CD4-positive, alpha-beta T cell (primary cell): ENCODE results near the gene PITRM1. TPM values are rescaled to one million over a fixed set of nuclear protein-coding genes. Genes with fewer than 3 reads are reported as not detected.

Experiments used
- ATAC-seq: fragments of 200-7000 bp; cut with Tn5 transposase; one replicate; pipeline ENCODE4 v1.10.0; 2022; ENCODE audit warnings: mild to moderate bottlenecking; ENCODE audit not compliant: poor library complexity
- CTCF ChIA-PET: fragments of 350-600 bp; sonication (Branson Sonifier 250); formaldehyde crosslinking; loops from one replicate; lab custom pipeline; 2021; ENCODE audit warnings: antibody characterized with exemption, inconsistent platforms; lab: Charles Lee
- POLR2A ChIA-PET: fragments of 350-600 bp; sonication (Branson Sonifier 250); formaldehyde crosslinking; loops from one replicate; lab custom pipeline; 2021; ENCODE audit warnings: antibody characterized with exemption, inconsistent platforms; lab: Charles Lee
- DNase-seq, 14 experiments: peaks; one replicate each; pipeline ENCODE4 v3.0.0-alpha.2; 2013 to 2020; ENCODE audit warnings: mixed read lengths in 2 of 14
- H3K27ac ChIP-seq, 2 donors: one replicate each; pipeline versions ENCODE4 v1.5.1 to v1.7.0; 2013; ENCODE audit warnings: low read length in 2 of 2, low read depth in 1 of 2, mild to moderate bottlenecking in 1 of 2
- H3K27me3 ChIP-seq, 2 experiments: 1 replicate in 1 of 2; 2 replicates in 1 of 2; pipeline versions ENCODE4 v1.6.1 to v1.7.0; 2013; ENCODE audit warnings: low read length in 2 of 2, control low read depth in 1 of 2, mild to moderate bottlenecking in 1 of 2, moderate library complexity in 1 of 2; ENCODE audit not compliant: insufficient read depth in 2 of 2, control insufficient read depth in 1 of 2
- H3K36me3 ChIP-seq: one replicate; pipeline ENCODE4 v1.6.1; 2013; ENCODE audit warnings: low read length, control low read depth; ENCODE audit not compliant: insufficient read depth
- H3K4me1 ChIP-seq: one replicate; pipeline ENCODE4 v1.6.1; 2013; ENCODE audit warnings: low read length, control low read depth; ENCODE audit not compliant: insufficient read depth
- H3K4me3 ChIP-seq: one replicate; pipeline ENCODE4 v1.5.1; 2013; ENCODE audit warnings: mild to moderate bottlenecking, low read length, moderate library complexity
- H3K9me3 ChIP-seq, 2 experiments: 1 replicate in 1 of 2; 2 replicates in 1 of 2; pipeline versions ENCODE4 v1.6.1 to v1.7.0; 2013; ENCODE audit warnings: low read length in 2 of 2, mild to moderate bottlenecking in 2 of 2, control low read depth in 1 of 2, moderate library complexity in 1 of 2; ENCODE audit not compliant: control insufficient read depth in 1 of 2, insufficient read depth in 1 of 2
- H3K27ac Mint-ChIP-seq: one replicate; pipeline ENCODE4 v1.8.0; 2020; ENCODE audit warnings: mixed read lengths
- H3K27me3 Mint-ChIP-seq: one replicate; pipeline ENCODE4 v1.8.0; 2021; ENCODE audit warnings: mixed read lengths
- H3K36me3 Mint-ChIP-seq: one replicate; pipeline ENCODE4 v1.8.0; 2021; ENCODE audit warnings: low read depth, mixed read lengths
- H3K4me1 Mint-ChIP-seq: one replicate; pipeline ENCODE4 v1.8.0; 2021; ENCODE audit warnings: low read depth, mixed read lengths
- H3K4me3 Mint-ChIP-seq: one replicate; pipeline ENCODE4 v1.8.0; 2020; ENCODE audit warnings: mild to moderate bottlenecking, mixed read lengths
- H3K9me3 Mint-ChIP-seq: one replicate; pipeline ENCODE4 v1.8.0; 2020; ENCODE audit warnings: mixed read lengths
- intact Hi-C, 2 experiments: fragments of 100-400 bp; cut with DNase I in 1 of 2; cut with micrococcal nuclease in 1 of 2; formaldehyde crosslinking; loops; one replicate each; pipeline versions ENCODE4 v1.15.1 to v1.9.0; 2023 to 2025; cut with DNase I, micrococcal nuclease
- total RNA-seq, 174 experiments: library from RNA in 2 of 174; stranded (reverse) in 2 of 174; gene quantifications; one replicate each; pipeline ENCODE4 v1.2.3 and lab custom pipeline; 2021 to 2026
- TF ChIP-seq, protein P1 (sequence below): fragments of 200-600 bp; IDR thresholded peaks from one replicate; pipeline ENCODE4 v1.8.0; 2022; ENCODE audit warnings: antibody characterized with exemption, mild to moderate bottlenecking

The PITRM1 gene
- total RNA-seq, 2 experiments from 2014 or later: 76.7 to 77.8 TPM

DNA sequence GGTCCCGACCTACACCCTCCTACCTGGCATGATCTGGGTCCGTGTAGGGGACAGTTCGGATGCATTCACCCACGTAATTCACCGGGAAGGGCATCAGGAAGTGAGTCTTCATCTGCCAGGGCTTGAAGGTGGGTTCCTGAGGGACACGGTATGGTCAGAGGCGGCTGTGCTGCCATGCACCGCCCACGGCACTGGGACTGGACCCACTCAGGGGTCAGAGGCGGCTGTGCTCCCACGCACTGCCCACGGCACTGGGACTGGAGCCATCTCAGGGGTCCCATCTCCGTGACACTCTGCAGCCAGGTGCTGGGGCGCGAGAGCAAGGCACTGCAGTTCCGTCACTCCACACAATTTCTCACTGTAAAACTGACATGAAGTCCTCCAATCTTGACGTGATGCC is 29.2 kb downstream of the PITRM1 start:
- Histone ChIP-seq H3K4me3 (no peak overlapping the region), H3K27ac (no peak overlapping the region), H3K9me3 (no peaks in the 10 kb centered on the region), H3K36me3 (peaks cover 93% of the 10 kb centered on the region), H3K4me1 (no peaks in the 10 kb centered on the region), H3K27me3 (no peaks in the 10 kb centered on the region)
- no peak overlapping the region for H3K4me3 Mint-ChIP-seq
- ATAC-seq (no peak), DNase-seq (no peak)
- peaks cover 95% of the 10 kb centered on the region for H3K36me3 Mint-ChIP-seq
- TF ChIP-seq, protein P1, sequence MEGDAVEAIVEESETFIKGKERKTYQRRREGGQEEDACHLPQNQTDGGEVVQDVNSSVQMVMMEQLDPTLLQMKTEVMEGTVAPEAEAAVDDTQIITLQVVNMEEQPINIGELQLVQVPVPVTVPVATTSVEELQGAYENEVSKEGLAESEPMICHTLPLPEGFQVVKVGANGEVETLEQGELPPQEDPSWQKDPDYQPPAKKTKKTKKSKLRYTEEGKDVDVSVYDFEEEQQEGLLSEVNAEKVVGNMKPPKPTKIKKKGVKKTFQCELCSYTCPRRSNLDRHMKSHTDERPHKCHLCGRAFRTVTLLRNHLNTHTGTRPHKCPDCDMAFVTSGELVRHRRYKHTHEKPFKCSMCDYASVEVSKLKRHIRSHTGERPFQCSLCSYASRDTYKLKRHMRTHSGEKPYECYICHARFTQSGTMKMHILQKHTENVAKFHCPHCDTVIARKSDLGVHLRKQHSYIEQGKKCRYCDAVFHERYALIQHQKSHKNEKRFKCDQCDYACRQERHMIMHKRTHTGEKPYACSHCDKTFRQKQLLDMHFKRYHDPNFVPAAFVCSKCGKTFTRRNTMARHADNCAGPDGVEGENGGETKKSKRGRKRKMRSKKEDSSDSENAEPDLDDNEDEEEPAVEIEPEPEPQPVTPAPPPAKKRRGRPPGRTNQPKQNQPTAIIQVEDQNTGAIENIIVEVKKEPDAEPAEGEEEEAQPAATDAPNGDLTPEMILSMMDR: no peak
- POLR2A ChIA-PET: no interaction called here
- H3K4me1 Mint-ChIP-seq: no peaks in the 10 kb centered on the region
- H3K27me3 Mint-ChIP-seq: no peaks in the 10 kb centered on the region
- H3K9me3 Mint-ChIP-seq: no peaks in the 10 kb centered on the region
- CTCF ChIA-PET: no interaction called here
- H3K27ac Mint-ChIP-seq: no peak overlapping the region
- intact Hi-C loops: no loop called here

DNA sequence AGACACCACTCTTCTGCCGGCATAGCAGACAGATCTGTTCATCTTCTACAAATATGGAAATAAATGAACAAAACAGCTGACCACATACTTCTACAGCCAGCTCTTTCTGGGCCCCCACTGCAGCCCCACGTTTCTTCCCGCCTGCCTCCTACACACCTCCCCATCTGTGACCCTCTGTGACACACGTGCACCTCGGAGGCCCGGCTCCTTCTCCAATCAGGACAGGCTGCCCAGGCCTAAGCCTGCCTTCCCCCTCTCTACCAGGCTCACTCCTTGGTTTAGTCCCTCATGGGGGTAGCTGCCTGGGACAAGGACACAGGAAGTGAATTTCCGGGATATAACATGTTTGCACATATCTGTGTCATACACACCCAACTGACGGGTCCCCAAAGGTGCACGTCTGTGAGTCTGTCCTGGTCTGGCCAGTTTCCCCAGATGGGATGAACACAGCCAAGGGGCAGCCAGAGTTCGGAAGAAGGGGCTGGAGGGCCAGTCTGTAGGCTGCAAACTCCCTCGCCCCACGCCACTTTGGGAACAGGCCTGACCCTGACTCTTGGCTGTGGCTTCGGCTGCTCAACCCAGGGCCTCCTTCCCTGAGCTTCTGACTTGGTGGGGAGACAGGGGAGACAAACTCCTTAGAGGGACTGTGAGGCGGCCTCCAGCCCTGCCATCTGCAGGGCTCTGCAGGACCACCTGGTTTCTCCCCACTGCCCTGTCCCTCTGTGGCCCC is 30.3 kb downstream of the PITRM1 start:
- H3K9me3 ChIP-seq: no peaks in the 10 kb centered on the region
- Mint-ChIP-seq H3K36me3 (peaks cover 94% of the 10 kb centered on the region), H3K9me3 (no peaks in the 10 kb centered on the region), H3K27me3 (no peaks in the 10 kb centered on the region), H3K4me3 (no peak overlapping the region), H3K4me1 (no peaks in the 10 kb centered on the region), H3K27ac (peak overlapping the region; percentile 47)
- H3K36me3 ChIP-seq: peaks cover 97% of the 10 kb centered on the region
- intact Hi-C loops: no loop called here
- DNase-seq (no peak), ATAC-seq (no peak)
- TF ChIP-seq, protein P1: no peak
- ChIA-PET POLR2A (no interaction called here), CTCF (no interaction called here)
- H3K27me3 ChIP-seq: no peaks in the 10 kb centered on the region
- H3K4me3 ChIP-seq: no peak overlapping the region
- no peaks in the 10 kb centered on the region for H3K4me1 ChIP-seq
- no peak overlapping the region for H3K27ac ChIP-seq

DNA sequence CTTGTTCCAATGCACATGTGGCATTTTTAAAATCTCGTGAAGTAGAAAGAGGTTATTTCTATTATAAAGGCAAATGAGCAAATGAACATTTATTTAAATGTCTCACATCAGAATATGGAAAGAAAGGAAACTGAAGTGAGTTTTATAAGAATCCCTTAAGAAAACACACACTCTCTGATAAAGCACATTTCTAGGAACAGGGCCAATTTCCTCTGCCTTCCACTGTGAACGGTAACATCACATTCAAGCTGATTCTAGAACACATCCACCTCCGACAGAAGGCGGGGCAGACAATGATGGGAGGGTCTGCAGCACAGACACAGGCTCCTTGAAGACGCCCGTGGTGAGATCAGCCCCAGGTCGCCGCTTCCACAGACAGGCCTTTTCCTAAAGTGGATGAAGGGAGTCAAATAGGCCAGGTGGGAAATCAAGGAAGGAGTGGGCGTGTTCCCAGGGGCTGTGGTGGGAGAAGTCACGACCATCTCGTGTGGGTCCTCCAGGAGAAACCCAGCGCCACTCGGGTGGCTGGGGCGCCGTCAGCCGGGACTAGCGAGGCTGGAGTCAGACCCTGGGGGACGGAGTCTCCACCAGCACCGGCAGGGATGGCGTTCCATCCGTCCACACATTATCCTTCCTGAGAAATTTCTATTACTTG is 31.1 kb downstream of the PITRM1 start:
- ATAC-seq (no peak), DNase-seq (no peak)
- Mint-ChIP-seq H3K4me1 (no peaks in the 10 kb centered on the region), H3K27me3 (no peaks in the 10 kb centered on the region), H3K27ac (no peak overlapping the region), H3K36me3 (peaks cover 93% of the 10 kb centered on the region), H3K9me3 (no peaks in the 10 kb centered on the region), H3K4me3 (no peak overlapping the region)
- Histone ChIP-seq H3K4me1 (no peaks in the 10 kb centered on the region), H3K27ac (no peak overlapping the region), H3K36me3 (peaks cover 97% of the 10 kb centered on the region), H3K4me3 (no peak overlapping the region), H3K27me3 (no peaks in the 10 kb centered on the region), H3K9me3 (no peaks in the 10 kb centered on the region)
- ChIA-PET POLR2A (no interaction called here), CTCF (no interaction called here)
- TF ChIP-seq, protein P1: no peak
- intact Hi-C loops: no loop called here
